ENCODE measurements around the gene BEAN1.

Gene BEAN1

DNA sequence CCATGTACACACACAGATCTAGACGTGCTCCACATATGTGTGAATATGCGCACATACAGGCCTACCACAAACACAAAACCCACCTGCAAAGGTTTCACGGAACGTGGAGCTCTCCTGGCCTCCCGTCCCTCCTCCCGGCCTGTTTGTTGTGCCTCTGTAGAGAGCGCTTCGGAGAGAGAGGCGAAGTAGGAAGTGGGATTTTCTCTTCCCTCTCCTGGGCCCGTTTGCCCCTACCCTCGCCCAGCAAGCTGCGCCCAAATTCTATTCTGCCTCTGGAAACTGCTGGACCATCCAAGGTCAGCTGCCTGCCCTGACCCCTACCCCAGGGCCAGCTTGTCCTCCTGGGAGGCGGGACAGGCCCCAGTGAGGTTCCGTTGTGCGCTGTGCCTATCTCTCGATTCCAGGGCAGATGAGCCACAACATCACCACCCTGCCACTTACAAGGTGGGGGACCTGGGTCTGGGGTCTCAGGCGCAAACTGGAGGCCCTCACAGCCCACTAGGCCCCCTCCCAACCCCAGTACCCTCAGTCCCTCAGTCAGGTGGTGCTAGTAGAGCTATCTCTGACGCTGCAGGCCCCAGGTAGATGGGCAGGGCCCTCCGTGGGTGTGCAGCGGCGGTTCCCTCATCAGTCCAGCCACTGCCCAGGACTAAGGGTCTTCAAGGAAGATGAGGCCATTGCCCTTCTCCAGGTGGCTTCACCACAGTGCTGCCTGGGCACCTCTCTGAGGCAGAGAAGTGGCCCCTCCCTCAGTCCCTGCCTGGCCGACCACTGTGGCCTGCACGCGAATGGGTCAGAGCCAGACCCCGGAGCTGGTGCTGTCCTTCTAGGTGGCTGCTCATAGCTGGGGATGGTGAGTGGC lies 54.2 kb downstream of the BEAN1 start:
- H3K4me3 ChIP-seq (ENCODE audit: low read length): no peak overlapping the region
- no peak for DNase-seq (ENCODE audit: low read depth)
- TF ChIP-seq, protein P1, sequence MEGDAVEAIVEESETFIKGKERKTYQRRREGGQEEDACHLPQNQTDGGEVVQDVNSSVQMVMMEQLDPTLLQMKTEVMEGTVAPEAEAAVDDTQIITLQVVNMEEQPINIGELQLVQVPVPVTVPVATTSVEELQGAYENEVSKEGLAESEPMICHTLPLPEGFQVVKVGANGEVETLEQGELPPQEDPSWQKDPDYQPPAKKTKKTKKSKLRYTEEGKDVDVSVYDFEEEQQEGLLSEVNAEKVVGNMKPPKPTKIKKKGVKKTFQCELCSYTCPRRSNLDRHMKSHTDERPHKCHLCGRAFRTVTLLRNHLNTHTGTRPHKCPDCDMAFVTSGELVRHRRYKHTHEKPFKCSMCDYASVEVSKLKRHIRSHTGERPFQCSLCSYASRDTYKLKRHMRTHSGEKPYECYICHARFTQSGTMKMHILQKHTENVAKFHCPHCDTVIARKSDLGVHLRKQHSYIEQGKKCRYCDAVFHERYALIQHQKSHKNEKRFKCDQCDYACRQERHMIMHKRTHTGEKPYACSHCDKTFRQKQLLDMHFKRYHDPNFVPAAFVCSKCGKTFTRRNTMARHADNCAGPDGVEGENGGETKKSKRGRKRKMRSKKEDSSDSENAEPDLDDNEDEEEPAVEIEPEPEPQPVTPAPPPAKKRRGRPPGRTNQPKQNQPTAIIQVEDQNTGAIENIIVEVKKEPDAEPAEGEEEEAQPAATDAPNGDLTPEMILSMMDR (conservative IDR thresholded peaks at IDR 0.05; ENCODE audit: low read length): no peak

DNA sequence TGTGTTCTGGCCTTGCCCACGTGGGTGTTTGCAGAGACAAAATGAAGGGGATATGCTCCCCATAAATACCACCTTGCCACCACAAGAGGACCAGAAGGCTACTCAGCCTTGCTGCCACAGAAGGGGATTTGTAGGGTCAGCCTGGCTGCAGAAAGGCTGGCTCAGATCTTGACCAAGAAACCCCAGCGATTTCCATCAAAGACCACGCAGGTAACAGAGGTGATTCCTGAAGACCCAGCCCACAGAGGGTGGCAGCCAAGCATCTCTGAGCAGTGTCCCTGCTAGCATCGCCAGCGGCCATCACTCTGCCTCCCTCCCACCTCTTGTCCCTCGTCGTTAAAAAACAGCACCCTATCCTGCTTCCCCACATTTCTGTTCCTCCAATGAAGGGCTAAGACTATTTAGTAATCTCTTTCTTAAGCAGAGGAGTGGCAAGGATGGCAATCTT lies 54.9 kb downstream of the BEAN1 start:
- DNase-seq (ENCODE audit: low read depth): no peak
- TF ChIP-seq, protein P1 (conservative IDR thresholded peaks at IDR 0.05; ENCODE audit: low read length): no peak
- H3K4me3 ChIP-seq (ENCODE audit: low read length): no peak overlapping the region

DNA sequence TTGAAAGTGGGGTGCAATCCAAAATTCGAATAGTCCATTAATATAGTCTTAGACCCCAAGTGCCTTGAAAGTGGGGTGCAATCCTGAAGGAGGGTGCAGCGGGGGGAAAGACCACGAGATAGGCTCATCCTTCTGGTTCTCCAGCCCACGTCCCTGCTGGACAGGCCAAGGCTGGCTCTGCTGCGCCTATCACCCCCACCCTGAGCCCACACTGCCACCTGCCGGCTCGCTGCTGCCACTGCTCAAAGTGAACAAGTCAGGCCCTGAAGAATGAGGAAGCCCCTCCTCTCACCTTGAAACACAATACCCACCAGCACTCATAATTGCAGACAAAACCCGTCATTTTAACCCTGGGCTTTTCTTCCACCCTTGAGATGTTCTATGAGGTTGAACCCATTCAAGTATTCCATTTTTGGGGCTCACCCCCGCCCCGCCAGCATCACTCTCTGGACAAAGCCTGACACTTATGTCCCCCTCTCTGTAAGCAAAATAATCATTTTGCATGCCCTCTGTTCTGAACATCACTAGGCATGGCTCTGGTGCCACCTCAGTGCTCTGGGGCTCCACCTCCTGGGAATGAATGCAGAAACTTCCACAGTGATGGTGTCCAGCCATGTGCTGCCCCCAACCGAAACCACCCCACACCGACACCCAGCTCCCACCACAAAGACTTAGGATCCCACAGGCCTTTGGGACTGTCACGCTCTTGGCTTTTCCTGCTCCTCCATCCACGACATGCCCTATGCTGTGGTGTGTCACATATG lies 56.8 kb downstream of the BEAN1 start:
- H3K4me3 ChIP-seq (ENCODE audit: low read length): no peak overlapping the region
- DNase-seq (ENCODE audit: low read depth): peak; percentile 61
- TF ChIP-seq, protein P1 (conservative IDR thresholded peaks at IDR 0.05; ENCODE audit: low read length): peak; percentile 96

DNA sequence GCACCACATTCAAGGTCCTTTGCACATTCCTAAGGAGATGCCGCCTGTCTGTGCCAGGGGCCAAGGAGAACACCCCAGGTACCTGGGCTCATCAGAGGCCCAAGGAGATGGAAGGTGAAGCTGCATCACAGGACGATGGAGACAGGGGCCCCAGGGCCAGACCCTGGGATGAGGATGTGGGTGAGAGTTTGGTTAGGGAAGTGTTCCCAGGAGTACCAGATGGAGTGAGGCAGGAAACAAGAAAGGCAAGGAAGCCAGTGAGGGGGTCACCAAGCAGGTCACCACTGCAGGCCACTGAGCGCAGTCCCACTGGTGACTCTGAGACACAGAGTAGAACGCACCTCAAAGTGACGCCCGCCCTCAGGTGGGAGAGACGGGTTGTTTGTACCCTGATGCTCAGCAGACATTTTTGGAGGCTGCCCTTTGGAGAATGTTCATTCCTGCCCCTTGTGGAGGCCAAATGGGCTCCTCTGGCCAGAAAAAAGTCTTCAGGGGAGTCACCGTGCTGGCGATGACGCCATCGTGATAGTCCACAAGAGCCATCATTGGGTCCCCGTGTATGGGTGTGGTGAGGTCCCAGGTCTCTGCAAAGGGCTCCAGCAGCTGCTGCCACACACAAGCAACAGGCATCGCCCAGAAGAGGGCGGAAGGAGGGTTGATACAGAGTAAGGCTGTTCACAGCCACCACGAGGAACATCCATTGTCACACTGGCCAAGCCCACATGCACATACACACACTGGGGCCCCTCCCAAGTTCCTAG lies 57.5 kb downstream of the BEAN1 start:
- no peak overlapping the region for H3K4me3 ChIP-seq (ENCODE audit: low read length)
- no peak for DNase-seq (ENCODE audit: low read depth)
- TF ChIP-seq, protein P1 (conservative IDR thresholded peaks at IDR 0.05; ENCODE audit: low read length): 0 out of 2 replicates have a peak, but pooled peaks have one; percentile 3

DNA sequence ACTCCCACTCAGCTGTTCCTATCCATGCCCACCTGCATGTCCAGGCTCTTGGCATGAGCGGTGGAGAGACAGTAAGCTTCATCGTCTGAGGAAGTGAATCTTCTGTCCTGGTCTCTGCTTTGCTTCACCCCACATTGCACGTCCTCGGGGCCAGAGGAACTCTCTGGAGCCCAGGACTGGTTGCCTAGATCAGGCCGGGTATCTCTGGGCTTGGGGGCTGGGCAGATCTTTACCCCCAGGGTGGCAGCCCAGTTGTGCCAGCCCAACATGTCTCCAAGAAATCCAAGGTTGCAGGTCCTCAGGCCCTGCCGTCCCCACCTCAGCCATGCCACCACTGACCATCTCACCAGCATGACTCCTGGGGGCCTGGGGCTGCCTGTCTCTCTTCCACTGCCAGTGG lies 58.3 kb downstream of the BEAN1 start:
- TF ChIP-seq, protein P1 (conservative IDR thresholded peaks at IDR 0.05; ENCODE audit: low read length): no peak
- no peak overlapping the region for H3K4me3 ChIP-seq (ENCODE audit: low read length)
- DNase-seq (ENCODE audit: low read depth): no peak

DNA sequence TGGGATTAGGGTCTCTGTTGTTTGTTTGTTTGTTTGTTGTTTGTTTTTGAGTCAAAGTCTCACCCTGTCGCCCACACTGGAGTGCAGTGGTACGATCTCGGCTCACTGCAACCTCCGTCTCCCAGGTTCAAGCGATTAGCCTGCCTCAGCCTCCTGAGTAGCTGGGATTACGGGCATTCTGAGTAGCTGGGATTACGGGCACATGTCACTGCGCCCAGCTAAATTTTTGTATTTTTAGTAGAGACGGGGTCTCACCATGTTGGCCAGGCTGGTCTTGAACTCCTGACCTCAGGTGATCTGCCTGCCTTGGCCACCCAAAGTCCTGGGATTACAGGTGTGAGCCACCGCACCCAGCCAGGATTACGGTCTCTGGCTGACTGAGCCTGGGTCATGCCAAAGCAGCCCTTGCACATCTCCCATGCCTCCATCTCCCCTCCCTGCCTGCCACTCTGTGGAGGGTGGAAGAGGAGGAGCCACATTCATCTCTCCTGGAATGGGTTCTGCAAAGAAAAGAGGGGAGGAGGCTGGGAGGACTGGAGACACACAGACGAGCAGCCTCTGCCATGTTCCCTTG lies 59.2 kb downstream of the BEAN1 start:
- no peak for DNase-seq (ENCODE audit: low read depth)
- no peak overlapping the region for H3K4me3 ChIP-seq (ENCODE audit: low read length)
- TF ChIP-seq, protein P1 (conservative IDR thresholded peaks at IDR 0.05; ENCODE audit: low read length): no peak
